ENCODE results near the gene CHURC1. TPM values are rescaled to one million over a fixed set of nuclear protein-coding genes. Genes with fewer than 3 reads are reported as not detected.

Gene CHURC1
- total and polyA plus RNA-seq, 2 experiments from 2014 or later, result 42.0 to 218 TPM

- ATAC-seq (no peak), DNase-seq (ENCODE audit: low spot score) (no peak)
- no peaks in the 10 kb centered on the region for H4K20me1 ChIP-seq (replicated peaks; ENCODE audit: insufficient read depth)
- no peaks in the 10 kb centered on the region for H3K36me3 ChIP-seq (ENCODE audit: insufficient read depth)
- H3K27me3 ChIP-seq (ENCODE audit: insufficient read depth), result no peaks in the 10 kb centered on the region
- no peaks in the 10 kb centered on the region for H3K79me2 ChIP-seq (replicated peaks; ENCODE audit: insufficient read depth)
- no peak for TF ChIP-seq ZNF462 (CRISPR knock-in tag; IDR thresholded peaks at IDR 0.05)
- TF ChIP-seq NANOG (IDR thresholded peaks at IDR 0.05; ENCODE audit: borderline replicate concordance), result no peak
- TF ChIP-seq EZH2 (IDR thresholded peaks at IDR 0.05; ENCODE audit: low read depth, unreplicated experiment), result no peak
- no peak for TF ChIP-seq ETS1 (IDR thresholded peaks at IDR 0.05)
- no peak for TF ChIP-seq CTCF (conservative IDR thresholded peaks at IDR 0.05; ENCODE audit: low read depth in 2 of 2)
- TF ChIP-seq JUNB (IDR thresholded peaks at IDR 0.05; ENCODE audit: unreplicated experiment), result no peak
- no peak for TF ChIP-seq CREB1 (CRISPR knock-in tag; IDR thresholded peaks at IDR 0.05; ENCODE audit: low read depth)
- no peak for TF ChIP-seq ZNF114 (CRISPR knock-in tag; IDR thresholded peaks at IDR 0.05)
- no peak for TF ChIP-seq REST (IDR thresholded peaks at IDR 0.05; ENCODE audit: unreplicated experiment)
- TF ChIP-seq ZNF331 (CRISPR knock-in tag; IDR thresholded peaks at IDR 0.05; ENCODE audit: low read depth), result no peak
- no peaks in the 10 kb centered on the region for H3F3A ChIP-seq (replicated peaks; ENCODE audit: low read depth)
- no peak overlapping the region for H2AFZ ChIP-seq
- H3K9me2 ChIP-seq (ENCODE audit: insufficient read depth), result peaks cover 5% of the 10 kb centered on the region; the same call in 1 of the 2 replicates
- no peak overlapping the region for H3K27ac ChIP-seq (ENCODE audit: low read depth)
- no peaks in the 10 kb centered on the region for H3K36me3 Mint-ChIP-seq (ENCODE audit: low read depth)
- H3K27me3 Mint-ChIP-seq (ENCODE audit: insufficient read depth, low read depth, poor library complexity), result no peaks in the 10 kb centered on the region
- no peak overlapping the region for H3K4me2 ChIP-seq
- no peak overlapping the region for H3K4me3 Mint-ChIP-seq
- no peak overlapping the region for H3K4me3 ChIP-seq
- H3K9me3 Mint-ChIP-seq, result no peaks in the 10 kb centered on the region
- peaks cover 5% of the 10 kb centered on the region for H3K4me1 ChIP-seq (ENCODE audit: insufficient read depth)
- H3K27ac Mint-ChIP-seq, result no peak overlapping the region
- peaks cover 10% of the 10 kb centered on the region for H3K4me1 Mint-ChIP-seq
Observed at GRCh38 chr14:64870160-64870559, 44.1 kb upstream of the CHURC1 start.
